Stimulated activated CD8-positive, alpha-beta memory T cell treated with anti-CD3 and anti-CD28 coated beads, Interleukin-2, amount 100 ng/mL, for 48 hours (primary cell): ENCODE measurements around the gene EFEMP2.

ENCODE experiments used
- DNase-seq, 2 donors: peaks; one replicate each; pipeline ENCODE4 v3.0.0-alpha.2; 2020; ENCODE audit warnings: low read depth in 2 of 2

EFEMP2 gene

DNA sequence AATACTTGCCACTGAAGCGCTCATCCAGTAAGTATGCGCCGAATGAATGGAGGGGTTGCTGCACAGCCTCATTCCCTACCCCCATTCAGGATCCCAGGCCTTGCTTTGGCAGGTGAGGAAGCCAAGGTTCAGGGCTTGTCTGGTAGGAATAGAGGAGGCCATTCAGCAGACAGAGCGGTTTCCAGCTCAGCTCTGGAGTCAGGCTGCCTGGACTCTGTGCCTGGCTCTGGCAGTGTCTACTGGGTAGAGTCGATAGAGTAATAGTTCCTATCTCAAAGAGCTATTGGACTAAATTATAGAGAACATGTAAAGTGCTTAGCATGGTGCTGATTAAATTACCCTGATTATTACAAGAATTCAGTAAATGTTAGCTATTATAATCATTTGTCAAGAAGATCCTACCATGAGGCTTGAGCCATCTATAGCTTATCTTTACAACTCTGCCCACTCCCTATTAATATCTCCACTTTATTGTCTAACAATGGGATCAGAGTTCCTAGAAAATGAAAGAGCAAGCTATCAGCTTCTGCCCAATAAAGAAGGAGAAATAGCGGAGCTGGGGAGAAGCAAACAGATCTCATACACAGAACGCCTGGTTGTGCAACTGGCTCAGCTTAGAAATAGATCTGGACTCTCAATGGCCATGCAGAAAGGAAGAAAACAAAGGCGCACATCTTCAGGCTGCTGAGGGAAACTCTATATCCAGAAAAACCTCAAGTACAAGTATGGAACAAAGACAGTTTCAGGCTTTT, 45.4 kb downstream of the EFEMP2 start:
- DNase-seq = no peak

GRCh38 chr11:65822776-65823528, 49.6 kb downstream of the EFEMP2 start:
- DNase-seq = no peak

DNA sequence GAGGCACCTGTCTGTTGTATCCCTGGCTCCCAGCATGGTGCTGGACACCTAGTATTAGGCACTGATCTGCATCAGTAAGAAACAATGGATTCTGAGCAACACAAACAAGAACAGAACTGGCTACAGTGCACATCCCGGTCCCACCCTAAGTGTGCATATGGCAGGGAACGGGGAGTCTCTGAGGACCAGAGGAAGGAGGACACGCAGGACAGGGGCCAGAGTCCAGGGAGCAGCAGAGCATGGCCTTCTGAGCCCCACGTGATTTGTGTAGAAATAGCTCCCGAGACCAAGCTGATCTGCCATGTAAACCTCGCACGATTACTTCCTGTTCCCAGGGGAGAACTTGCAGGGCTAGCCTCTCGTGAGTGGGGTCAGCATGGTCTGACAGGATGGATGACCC, 51.5 kb downstream of the EFEMP2 start:
- DNase-seq = no peak

DNA sequence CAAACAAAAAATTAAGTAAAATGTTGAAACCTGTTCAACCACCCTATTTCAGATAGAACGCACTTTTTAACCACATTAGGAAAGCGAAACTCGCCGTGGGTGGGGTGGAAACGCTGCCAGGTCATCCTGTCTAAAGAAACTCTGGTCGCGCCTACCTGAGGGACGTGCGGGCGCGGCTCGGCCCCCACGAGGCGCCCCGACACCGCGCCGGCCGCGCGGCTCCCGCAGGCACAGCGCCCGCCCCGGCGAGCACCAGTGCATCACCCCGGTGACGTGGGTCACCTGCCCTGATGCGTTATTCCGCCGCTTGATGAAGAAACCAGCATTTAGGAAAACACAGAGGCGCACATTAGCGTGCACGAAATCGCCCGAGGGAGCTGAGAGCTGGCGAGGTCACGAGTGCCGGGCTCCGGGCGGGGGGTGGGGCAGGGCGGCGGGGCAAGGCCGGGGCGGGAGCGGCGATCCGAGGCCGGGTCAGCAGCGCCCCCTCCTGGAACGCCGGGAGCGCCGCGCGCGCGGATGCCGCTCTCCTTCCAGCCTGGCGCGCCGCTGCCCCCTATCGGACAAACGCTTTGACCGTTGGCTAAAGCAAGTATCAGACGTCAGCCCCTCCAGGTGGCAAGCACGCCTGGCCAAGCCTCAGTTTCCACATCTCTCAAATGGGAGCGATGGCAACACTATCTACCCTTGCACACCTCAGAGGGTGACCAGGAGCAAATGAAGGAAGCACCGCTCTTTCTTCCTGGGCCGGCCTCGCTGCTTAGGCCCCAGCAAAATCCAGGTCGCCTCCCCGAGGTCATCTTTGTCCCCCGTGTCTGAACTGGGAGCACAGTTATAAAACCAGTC, 54.5 kb downstream of the EFEMP2 start:
- peak; percentile 95 to 98 for DNase-seq

DNA sequence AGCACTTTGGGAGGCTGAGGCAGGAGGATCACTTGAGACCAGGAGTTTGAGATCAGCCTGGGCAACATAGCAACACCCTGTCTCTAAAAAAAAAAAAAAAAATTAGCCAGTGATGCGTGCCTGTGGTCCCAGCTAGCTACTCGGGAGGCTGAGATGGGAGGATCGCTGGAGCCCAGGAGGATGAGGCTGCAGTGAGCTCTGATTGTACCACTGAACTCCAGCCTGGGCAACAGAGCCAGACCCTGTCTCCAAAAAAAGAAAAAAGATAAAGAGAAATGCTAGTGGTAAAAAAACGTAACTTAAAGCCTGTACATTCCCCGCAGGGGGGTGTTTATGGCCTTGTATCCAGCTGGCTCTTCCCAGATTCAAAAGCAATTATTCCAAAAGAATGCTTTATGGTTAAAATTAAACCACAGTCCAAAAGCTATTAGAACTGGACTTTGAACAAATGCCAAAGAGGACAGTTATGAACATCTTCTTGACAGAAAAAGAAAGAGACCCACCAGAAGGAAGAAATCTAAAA, 55.2 kb downstream of the EFEMP2 start:
- DNase-seq = no peak

DNA sequence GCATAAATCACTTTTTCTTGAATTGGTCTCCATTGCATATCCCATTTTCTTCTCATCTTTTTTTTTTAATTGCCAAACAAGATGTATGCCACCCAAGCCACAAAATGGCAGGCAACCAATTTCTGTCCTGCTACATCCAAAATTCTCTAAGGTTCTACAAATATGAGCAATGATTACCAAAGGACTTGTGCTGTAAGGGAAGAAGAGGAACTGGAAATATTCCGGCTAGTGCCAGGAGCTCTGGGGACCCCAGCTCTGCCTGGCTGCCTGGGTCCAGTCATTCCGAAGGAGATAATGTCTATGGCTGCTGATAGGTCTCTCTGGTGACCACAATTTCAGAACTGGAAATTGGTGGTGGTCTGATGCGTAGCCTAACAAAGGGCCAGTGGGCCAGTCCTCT, 55.9 kb downstream of the EFEMP2 start:
- DNase-seq = no peak
